Left lobe of liver (tissue), 1 donor: ENCODE results near the gene TMEM250. TPM values are rescaled to one million over a fixed set of nuclear protein-coding genes. Genes with fewer than 3 reads are reported as not detected.

Experiments used
- total RNA-seq: library from RNA; stranded (reverse); gene quantifications from one replicate; pipeline ENCODE4 v1.2.1, GENCODE V29; 2021
- donor health status: DM: no; HTN: yes; CAD: no.

The TMEM250 gene
- total RNA-seq, 1 donor from 2014 or later = 18.2 TPM

Other genes with a start within 250 kb of the TMEM250 start
- gene CAMSAP1, start 211.3 kb downstream of the TMEM250 start, total RNA-seq = 10.7 TPM
- 18.7 TPM for gene UBAC1, start 157.5 kb downstream of the TMEM250 start, total RNA-seq
- 18.4 TPM for gene NACC2, start 23.6 kb downstream of the TMEM250 start, total RNA-seq
- not detected for gene LHX3, start 86.3 kb upstream of the TMEM250 start, total RNA-seq
- 4.7 TPM for gene QSOX2, start 126.9 kb upstream of the TMEM250 start, total RNA-seq
- gene CCDC187, start 185.2 kb upstream of the TMEM250 start, total RNA-seq = 0.03 TPM
- 4.8 TPM for gene GPSM1, start 208.7 kb upstream of the TMEM250 start, total RNA-seq
- gene DNLZ, start 244.9 kb upstream of the TMEM250 start, total RNA-seq = 13.8 TPM